AG10803 (cell line): ENCODE results near the gene ZNF562.
"Not testable (repeated sequence)": the region's sequence is repeated elsewhere in the genome, so short reads cannot be mapped to it uniquely, and the experiment has no call there.

Source experiments
- DNase-seq: peaks from one replicate; pipeline ENCODE4 v3.0.0; 2010; ENCODE audit warnings: low read depth
- H3K4me3 ChIP-seq: 2 replicates; pipeline ENCODE4 v1.5.1; 2011; ENCODE audit warnings: mild to moderate bottlenecking, low read length, control low read depth
- TF ChIP-seq, protein P1 (sequence below): conservative IDR thresholded peaks from 2 replicates; pipeline ENCODE4 v1.5.1; 2011; ENCODE audit warnings: mild to moderate bottlenecking, low read length, control low read depth, inconsistent platforms

Gene ZNF562

DNA sequence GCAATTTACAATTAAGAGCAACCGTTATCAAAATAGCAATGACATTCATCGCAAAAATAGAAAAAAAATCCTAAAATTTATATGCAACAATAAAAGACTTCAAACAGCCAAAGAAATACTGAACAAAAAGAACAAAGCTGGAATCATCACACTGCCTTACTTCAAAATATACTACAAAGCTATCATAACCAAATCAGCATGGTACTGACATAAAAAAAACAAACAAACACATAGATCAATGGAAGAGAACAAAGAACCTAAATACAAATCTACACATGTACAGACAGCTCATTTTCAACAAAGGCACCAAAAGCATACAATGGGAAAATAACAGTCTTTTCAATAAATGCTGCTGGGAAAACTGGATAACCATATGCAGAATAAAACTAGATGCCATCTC is 6.4 kb downstream of the ZNF562 start:
- H3K4me3 ChIP-seq: no peak overlapping the region
- TF ChIP-seq, protein P1, sequence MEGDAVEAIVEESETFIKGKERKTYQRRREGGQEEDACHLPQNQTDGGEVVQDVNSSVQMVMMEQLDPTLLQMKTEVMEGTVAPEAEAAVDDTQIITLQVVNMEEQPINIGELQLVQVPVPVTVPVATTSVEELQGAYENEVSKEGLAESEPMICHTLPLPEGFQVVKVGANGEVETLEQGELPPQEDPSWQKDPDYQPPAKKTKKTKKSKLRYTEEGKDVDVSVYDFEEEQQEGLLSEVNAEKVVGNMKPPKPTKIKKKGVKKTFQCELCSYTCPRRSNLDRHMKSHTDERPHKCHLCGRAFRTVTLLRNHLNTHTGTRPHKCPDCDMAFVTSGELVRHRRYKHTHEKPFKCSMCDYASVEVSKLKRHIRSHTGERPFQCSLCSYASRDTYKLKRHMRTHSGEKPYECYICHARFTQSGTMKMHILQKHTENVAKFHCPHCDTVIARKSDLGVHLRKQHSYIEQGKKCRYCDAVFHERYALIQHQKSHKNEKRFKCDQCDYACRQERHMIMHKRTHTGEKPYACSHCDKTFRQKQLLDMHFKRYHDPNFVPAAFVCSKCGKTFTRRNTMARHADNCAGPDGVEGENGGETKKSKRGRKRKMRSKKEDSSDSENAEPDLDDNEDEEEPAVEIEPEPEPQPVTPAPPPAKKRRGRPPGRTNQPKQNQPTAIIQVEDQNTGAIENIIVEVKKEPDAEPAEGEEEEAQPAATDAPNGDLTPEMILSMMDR: no peak
- no peak for DNase-seq

GRCh38 chr19:9667898-9668297 is 7.0 kb downstream of the ZNF562 start:
- no peak for DNase-seq
- TF ChIP-seq, protein P1: no peak
- H3K4me3 ChIP-seq: no peak overlapping the region

GRCh38 chr19:9658769-9659168 is 16.1 kb downstream of the ZNF562 start:
- no peak overlapping the region for H3K4me3 ChIP-seq
- TF ChIP-seq, protein P1: no peak
- DNase-seq: no peak

- not testable (repeated sequence) for H3K4me3 ChIP-seq, DNase-seq
These were observed 21.8 kb downstream of the ZNF562 start for GRCh38 chr19:9653066-9653555.

DNA sequence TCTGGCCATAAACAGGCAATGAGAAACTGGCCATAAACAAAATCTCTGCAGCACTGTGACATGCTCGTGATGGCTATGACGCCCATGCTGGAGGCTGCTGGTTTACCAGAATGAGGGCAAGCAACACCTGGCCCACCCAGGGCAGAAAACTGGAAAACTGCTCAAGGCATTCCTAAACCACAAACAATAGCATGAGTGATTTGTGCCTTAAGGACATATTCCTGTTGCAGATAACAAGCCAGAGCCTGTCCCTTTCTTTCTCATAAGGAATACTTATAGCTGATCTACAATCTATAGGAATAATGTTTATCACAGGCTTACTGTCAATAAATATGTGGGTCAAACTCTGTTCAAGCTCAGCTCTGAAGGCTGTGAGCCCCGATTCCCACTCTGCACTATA is 23.4 kb downstream of the ZNF562 start:
- not testable (repeated sequence) for H3K4me3 ChIP-seq, DNase-seq

- DNase-seq: no peak
- H3K4me3 ChIP-seq: no peak overlapping the region
- TF ChIP-seq, protein P1: no peak
These were observed 24.6 kb downstream of the ZNF562 start for GRCh38 chr19:9650345-9650744.

DNA sequence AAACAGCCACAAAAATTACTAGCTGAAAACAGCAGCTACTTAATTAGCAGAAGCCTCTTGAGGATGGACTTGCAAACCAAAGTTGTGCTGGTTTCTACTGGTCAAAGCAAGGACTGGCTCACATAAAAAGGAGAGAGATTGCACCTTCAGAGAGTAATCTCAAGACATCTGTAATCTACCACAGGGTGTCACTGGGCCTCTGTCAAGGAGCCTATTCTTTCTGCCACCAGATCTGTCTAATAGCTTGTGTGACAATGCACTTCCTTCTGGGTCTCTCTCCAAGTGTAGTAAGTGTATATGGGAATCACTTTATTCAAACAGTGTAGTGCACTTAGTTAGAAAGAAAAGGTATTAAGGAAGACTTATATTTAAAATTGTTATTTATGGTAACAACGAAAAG is 29.4 kb downstream of the ZNF562 start:
- DNase-seq: no peak
- TF ChIP-seq, protein P1: no peak
- no peak overlapping the region for H3K4me3 ChIP-seq

DNA sequence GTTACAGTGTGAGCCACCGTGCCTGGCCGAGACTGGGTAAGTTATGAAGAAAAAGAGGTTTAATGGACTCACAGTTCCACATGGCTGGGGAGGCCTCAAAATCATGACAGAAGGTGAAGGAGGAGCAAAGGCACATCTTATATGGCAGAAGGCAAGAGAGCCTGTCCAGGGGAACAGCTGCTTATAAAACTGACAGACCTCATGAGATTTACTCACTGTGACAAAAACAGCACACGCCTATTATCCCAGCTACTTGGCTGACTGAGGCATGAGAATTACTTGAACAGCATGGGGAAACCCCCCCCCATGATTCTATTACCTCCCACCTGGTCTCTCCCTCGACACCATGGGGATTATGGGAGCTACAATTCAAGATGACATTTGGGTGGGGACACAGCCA is 30.4 kb downstream of the ZNF562 start:
- no peak for DNase-seq
- TF ChIP-seq, protein P1: no peak
- no peak overlapping the region for H3K4me3 ChIP-seq
